Spleen (tissue), 7 donors: ENCODE results near the gene KLHL30.

ENCODE experiments used
- POLR2A ChIP-seq, 3 donors: fragments of 450-650 bp; IDR thresholded peaks; one replicate each; pipeline ENCODE4 v1.5.1; 2017; ENCODE audit warnings: antibody characterized with exemption in 3 of 3, mild to moderate bottlenecking in 1 of 3
- POLR2AphosphoS5 ChIP-seq, 3 donors: sonication (generic); formaldehyde crosslinking; IDR thresholded peaks; one replicate each; pipeline ENCODE4 v1.5.1; 2017; ENCODE audit warnings: antibody characterized with exemption in 3 of 3
- TF ChIP-seq, protein P1 (sequence below), 11 experiments: fragments of 200-600 bp in 7 of 11; fragments of 450-650 bp in 4 of 11; sonication (generic) in 4 of 11; IDR thresholded peaks in 8 of 11; conservative IDR thresholded peaks in 3 of 11; 1 replicate in 7 of 11; 2 replicates in 4 of 11; pipeline versions ENCODE4 v1.4.0 to v1.8.0; 2016 to 2021; ENCODE audit warnings: antibody characterized with exemption in 11 of 11, inconsistent platforms in 4 of 11, mild to moderate bottlenecking in 1 of 11
- donor health status: DM: no; HTN: no; CAD: no; lungs with moderate emphysema.
- donor health status: DM: no; HTN: no; CAD: no.
- donor health status: DM: no; HTN: no; CAD: no.

DNA sequence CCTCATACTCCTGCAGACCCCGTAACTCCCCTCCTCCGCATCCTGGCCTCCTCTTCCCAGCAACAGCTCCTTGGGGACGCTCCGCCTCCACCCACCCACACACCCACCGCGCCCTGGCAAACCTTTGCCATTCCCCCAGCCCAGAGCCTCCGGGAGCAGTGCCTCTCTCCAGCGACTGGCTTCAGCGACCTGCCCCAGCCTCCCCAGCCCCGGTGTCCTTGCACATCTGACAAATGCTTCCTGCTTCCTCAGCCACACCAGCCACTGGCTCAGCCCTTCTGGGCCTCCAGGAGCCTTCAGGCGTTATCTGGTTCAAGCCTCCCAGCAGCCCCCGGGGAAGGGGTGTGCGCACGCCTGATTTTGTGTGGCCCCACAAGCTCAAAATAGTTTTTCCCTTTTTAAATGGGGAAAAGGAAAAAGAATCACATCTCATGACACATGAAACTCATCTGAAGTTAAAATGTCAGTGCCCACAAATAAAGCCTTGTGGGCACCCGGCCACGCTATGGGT is 24.1 kb upstream of the KLHL30 start:
- TF ChIP-seq, protein P1, sequence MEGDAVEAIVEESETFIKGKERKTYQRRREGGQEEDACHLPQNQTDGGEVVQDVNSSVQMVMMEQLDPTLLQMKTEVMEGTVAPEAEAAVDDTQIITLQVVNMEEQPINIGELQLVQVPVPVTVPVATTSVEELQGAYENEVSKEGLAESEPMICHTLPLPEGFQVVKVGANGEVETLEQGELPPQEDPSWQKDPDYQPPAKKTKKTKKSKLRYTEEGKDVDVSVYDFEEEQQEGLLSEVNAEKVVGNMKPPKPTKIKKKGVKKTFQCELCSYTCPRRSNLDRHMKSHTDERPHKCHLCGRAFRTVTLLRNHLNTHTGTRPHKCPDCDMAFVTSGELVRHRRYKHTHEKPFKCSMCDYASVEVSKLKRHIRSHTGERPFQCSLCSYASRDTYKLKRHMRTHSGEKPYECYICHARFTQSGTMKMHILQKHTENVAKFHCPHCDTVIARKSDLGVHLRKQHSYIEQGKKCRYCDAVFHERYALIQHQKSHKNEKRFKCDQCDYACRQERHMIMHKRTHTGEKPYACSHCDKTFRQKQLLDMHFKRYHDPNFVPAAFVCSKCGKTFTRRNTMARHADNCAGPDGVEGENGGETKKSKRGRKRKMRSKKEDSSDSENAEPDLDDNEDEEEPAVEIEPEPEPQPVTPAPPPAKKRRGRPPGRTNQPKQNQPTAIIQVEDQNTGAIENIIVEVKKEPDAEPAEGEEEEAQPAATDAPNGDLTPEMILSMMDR (IDR thresholded peaks at IDR 0.05 in 8 of 11, conservative IDR thresholded peaks at IDR 0.05 in 3 of 11) = no peak
- TF ChIP-seq POLR2A (IDR thresholded peaks at IDR 0.05) (peak in 1 of 3 donors; percentile 8), POLR2AphosphoS5 (IDR thresholded peaks at IDR 0.05) (peak in 2 of 3 donors; percentile 31 to 62)
